Endothelial cell of umbilical vein (primary cell): ENCODE data around the gene TRIM36. TPM values are rescaled to one million over a fixed set of nuclear protein-coding genes. Genes with fewer than 3 reads are reported as not detected.

Experiments
- BruUV-seq: library from RNA; stranded (reverse); fragments of 400-500 nt; replicated peaks from 2 replicates; lab custom pipeline; 2021; lab: Mats Ljungman, UMichigan
- CTCF ChIA-PET: fragments of 300-600, 350-600 bp; sonication (Branson Sonifier 250); formaldehyde crosslinking; loops from one replicate; lab custom pipeline; 2021; ENCODE audit warnings: antibody characterized with exemption, inconsistent platforms; lab: Charles Lee
- POLR2A ChIA-PET: fragments of 300-600, 350-600 bp; sonication (Branson Sonifier 250); formaldehyde crosslinking; loops from one replicate; lab custom pipeline; 2021; ENCODE audit warnings: antibody characterized with exemption, inconsistent platforms; lab: Charles Lee
- DNase-seq: peaks from one replicate; pipeline ENCODE4 v3.0.0-alpha.2; 2011; ENCODE audit warnings: low read depth, low spot score
- FAIRE-seq: peaks from 2 replicates; lab custom pipeline; 2011; peaks lifted over from hg19 to GRCh38; lab: Jason Lieb, UNC
- H2AFZ ChIP-seq: 2 replicates; pipeline ENCODE4 v1.6.0; 2012; ENCODE audit warnings: low read depth, low read length, control low read depth, inconsistent platforms
- H3K27ac ChIP-seq: 2 replicates; pipeline ENCODE4 v1.5.1; 2011; ENCODE audit warnings: low read depth, mild to moderate bottlenecking, control low read depth, low read length, moderate library complexity; ENCODE audit not compliant: insufficient read depth
- H3K27me3 ChIP-seq, 2 experiments: 2 replicates each; pipeline versions ENCODE4 v1.6.0 to v1.6.1; 2011; ENCODE audit warnings: low read length in 2 of 2, mixed read lengths in 1 of 2; ENCODE audit not compliant: control insufficient read depth in 2 of 2, insufficient read depth in 2 of 2
- H3K36me3 ChIP-seq, 2 experiments: 2 replicates in 1 of 2; 3 replicates in 1 of 2; pipeline ENCODE4 v1.5.1; 2011; ENCODE audit warnings: low read length in 2 of 2, mild to moderate bottlenecking in 1 of 2, moderate library complexity in 1 of 2; ENCODE audit not compliant: control insufficient read depth in 2 of 2, insufficient read depth in 2 of 2; ENCODE audit errors: extremely low read depth in 1 of 2
- H3K4me1 ChIP-seq: 3 replicates; pipeline ENCODE4 v1.5.1; 2011; ENCODE audit warnings: mild to moderate bottlenecking, low read length; ENCODE audit not compliant: control insufficient read depth, insufficient read depth; ENCODE audit errors: extremely low read depth
- H3K4me2 ChIP-seq: 2 replicates; pipeline ENCODE4 v1.6.1; 2011; ENCODE audit warnings: low read length, control low read depth, mixed read lengths; ENCODE audit not compliant: insufficient read depth
- H3K4me3 ChIP-seq, 3 experiments: fragments of 200-600 bp in 1 of 3; sonication (generic), shearing (Covaris generic) in 1 of 3; replicated peaks in 1 of 3; 2 replicates each; pipeline ENCODE4 v1.5.1; 2011 to 2016; ENCODE audit warnings: control low read depth in 3 of 3, low read length in 3 of 3, mild to moderate bottlenecking in 2 of 3, inconsistent platforms in 1 of 3, low read depth in 1 of 3, moderate library complexity in 1 of 3; ENCODE audit not compliant: insufficient read depth in 1 of 3
- H3K79me2 ChIP-seq: 2 replicates; pipeline ENCODE4 v1.6.0; 2012; ENCODE audit warnings: low read length, inconsistent platforms; ENCODE audit not compliant: control insufficient read depth, insufficient read depth
- H3K9ac ChIP-seq: replicated peaks from 2 replicates; pipeline ENCODE3; 2011; ENCODE audit warnings: low read length, control low read depth; ENCODE audit not compliant: insufficient read depth; ENCODE audit errors: extremely low read depth
- H3K9me1 ChIP-seq: replicated peaks from 3 replicates; pipeline ENCODE4 v1.6.0; 2011; ENCODE audit warnings: mild to moderate bottlenecking, low read length; ENCODE audit not compliant: control insufficient read depth, insufficient read depth; ENCODE audit errors: extremely low read depth
- H3K9me3 ChIP-seq: replicated peaks from 2 replicates; pipeline ENCODE4 v1.5.1; 2012; ENCODE audit warnings: low read length, inconsistent platforms; ENCODE audit not compliant: control insufficient read depth, insufficient read depth
- H4K20me1 ChIP-seq: replicated peaks from 2 replicates; pipeline ENCODE3; 2011; ENCODE audit warnings: mild to moderate bottlenecking, low read length; ENCODE audit not compliant: control insufficient read depth, insufficient read depth; ENCODE audit errors: extremely low read depth
- CTCF ChIP-seq, 2 donors: IDR thresholded peaks; 1 replicate in 1 of 2; 2 replicates in 1 of 2; pipeline ENCODE4 v1.5.1; 2011; ENCODE audit warnings: low read length in 2 of 2, mild to moderate bottlenecking in 2 of 2, moderate library complexity in 2 of 2, control low read depth in 1 of 2, inconsistent platforms in 1 of 2, low read depth in 1 of 2; ENCODE audit not compliant: insufficient read depth in 1 of 2; ENCODE audit errors: extremely low read depth in 1 of 2
- EZH2 ChIP-seq: IDR thresholded peaks from 2 replicates; pipeline ENCODE4 v1.6.1; 2012; ENCODE audit warnings: borderline replicate concordance, low read depth, mild to moderate bottlenecking, moderate library complexity, low read length, inconsistent platforms; ENCODE audit not compliant: severe bottlenecking
- FOS ChIP-seq: IDR thresholded peaks from 2 replicates; pipeline ENCODE4 v1.6.1; 2011; ENCODE audit warnings: mild to moderate bottlenecking, low read length, moderate library complexity, borderline replicate concordance; ENCODE audit not compliant: insufficient read depth
- GATA2 ChIP-seq: IDR thresholded peaks from 2 replicates; pipeline ENCODE4 v1.7.0; 2011; ENCODE audit warnings: low read depth, mild to moderate bottlenecking, moderate library complexity, mixed read lengths, low read length; ENCODE audit not compliant: insufficient read length, insufficient read depth
- JUN ChIP-seq: IDR thresholded peaks from 2 replicates; pipeline ENCODE4 v1.6.1; 2011; ENCODE audit warnings: borderline replicate concordance, low read depth; ENCODE audit not compliant: insufficient read length, insufficient read depth
- MYC ChIP-seq: IDR thresholded peaks from one replicate; pipeline ENCODE4 v1.6.1; 2011; ENCODE audit warnings: mild to moderate bottlenecking, low read depth, low read length
- POLR2A ChIP-seq: IDR thresholded peaks from 2 replicates; pipeline ENCODE4 v1.6.1; 2012; ENCODE audit warnings: low read depth, mild to moderate bottlenecking, control low read depth, low read length
- POLR2AphosphoS5 ChIP-seq: IDR thresholded peaks from 2 replicates; pipeline ENCODE4 v1.6.1; 2012; ENCODE audit warnings: low read depth, mild to moderate bottlenecking, control low read depth, low read length, moderate library complexity; ENCODE audit not compliant: insufficient read depth
- dilution Hi-C: fragments of 300-500 bp; cut with MboI; formaldehyde crosslinking; loops from one replicate; pipeline ENCODE4 v1.15.0; 2019; ENCODE audit warnings: low sequenced_read_pairs; ENCODE audit not compliant: extremely low pct_ligation_motif_present
- intact Hi-C: fragments of 100-400 bp; cut with micrococcal nuclease; formaldehyde crosslinking; loops from one replicate; pipeline ENCODE4 v1.10.0; 2022
- polyA plus RNA-seq, 4 experiments: library from polyadenylated mRNA; depleted of rRNA in 3 of 4; stranded (reverse) in 3 of 4; unstranded in 1 of 4; fragments of >200 nt; gene quantifications; 2 replicates each; pipeline versions ENCODE4 v1.2.1 to v1.2.3, GENCODE V29; 2011 to 2012; ENCODE audit warnings: missing spikeins in 1 of 4
- total RNA-seq: library from RNA; stranded (reverse); gene quantifications from 2 replicates; pipeline ENCODE4 v1.2.3, GENCODE V29; 2021
- TF ChIP-seq, protein P1 (sequence below): IDR thresholded peaks from 2 replicates; pipeline ENCODE4 v1.6.1; 2011; ENCODE audit not compliant: insufficient read depth, insufficient read length

Gene TRIM36
- total and polyA plus RNA-seq, 2 donors (not counting 3 experiments of a cell fraction or from before 2014, with no cell fraction given) = 0.76 to 1.2 TPM

- DNase-seq (no peak), FAIRE-seq (no peak)
- dilution Hi-C loops = no loop called here
- intact Hi-C loops = loop anchor here (1.0 to 10.0 kb wide), 3 partner anchors 8 to 665 kb away; partner anchors contain the start of genes AP3S1 and ATG12
- no peak for TF ChIP-seq FOS
- TF ChIP-seq EZH2 = peak; percentile 77
- Histone ChIP-seq H3K9me1 (no peaks in the 10 kb centered on the region), H3K4me1 (peaks cover 9% of the 10 kb centered on the region), H3K79me2 (no peaks in the 10 kb centered on the region), H3K4me2 (peak overlapping the region; percentile 67), H3K27ac (no peak overlapping the region), H3K27me3 (peaks cover 53 to 78% of the 10 kb centered on the region in 2 experiments), H3K9me3 (no peaks in the 10 kb centered on the region), H2AFZ (peak overlapping the region; percentile 39), H3K4me3 (peak overlapping the region; percentile 36 to 53 (median 44)), H3K36me3 (no peaks in the 10 kb centered on the region), H3K9ac (no peak overlapping the region), H4K20me1 (no peaks in the 10 kb centered on the region)
- ChIA-PET POLR2A (no interaction called here), CTCF (no interaction called here)
- no TSS peak for BruUV-seq
These were observed 9.9 kb upstream of the TRIM36 start for GRCh38 chr5:115179394-115180164.

GRCh38 chr5:115179030-115179393 lies 9.3 kb upstream of the TRIM36 start:
- Histone ChIP-seq H3K4me2 (peak overlapping the region; percentile 67), H4K20me1 (no peaks in the 10 kb centered on the region), H3K9me1 (no peaks in the 10 kb centered on the region), H3K36me3 (no peaks in the 10 kb centered on the region), H3K4me3 (peak overlapping the region in 1 of 3 experiments; percentile 53), H3K9me3 (no peaks in the 10 kb centered on the region), H3K27me3 (peaks cover 55 to 82% of the 10 kb centered on the region in 2 experiments), H3K27ac (no peak overlapping the region), H2AFZ (peak overlapping the region; percentile 39), H3K4me1 (peaks cover 9% of the 10 kb centered on the region), H3K9ac (no peak overlapping the region), H3K79me2 (no peaks in the 10 kb centered on the region)
- BruUV-seq = no TSS peak
- DNase-seq = no peak
- TF ChIP-seq MYC (no peak), POLR2A (no peak), POLR2AphosphoS5 (no peak), CTCF (IDR thresholded peaks at IDR 0.05; ENCODE audit: extremely low read depth in 1 of 2, insufficient read depth in 1 of 2, low read depth in 1 of 2, low read length in 2 of 2) (no peak), EZH2 (peak; percentile 50), JUN (no peak), GATA2 (no peak), FOS (no peak)
- TF ChIP-seq, protein P1, sequence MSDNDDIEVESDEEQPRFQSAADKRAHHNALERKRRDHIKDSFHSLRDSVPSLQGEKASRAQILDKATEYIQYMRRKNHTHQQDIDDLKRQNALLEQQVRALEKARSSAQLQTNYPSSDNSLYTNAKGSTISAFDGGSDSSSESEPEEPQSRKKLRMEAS = no peak
- POLR2A ChIA-PET = no interaction called here
- intact Hi-C loops (loop anchor here (1.0 to 10.0 kb wide), 2 partner anchors 8 to 666 kb away; partner anchors contain the start of genes AP3S1 and ATG12), dilution Hi-C loops (no loop called here)
- FAIRE-seq = no peak
- CTCF ChIA-PET = no interaction called here
